HFF-Myc (cell line): ENCODE results near the gene ZDHHC11.
"Not testable (repeated sequence)": the region's sequence is repeated elsewhere in the genome, so short reads cannot be mapped to it uniquely, and the experiment has no call there.

Experiments used
- DNase-seq: peaks from one replicate; pipeline ENCODE4 v3.0.0-alpha.2; 2011; ENCODE audit warnings: low read depth; ENCODE audit errors: extremely low read depth
- H3K4me3 ChIP-seq: replicated peaks from 2 replicates; pipeline ENCODE4 v1.5.1; 2011; ENCODE audit warnings: low read depth, mild to moderate bottlenecking, control low read depth, low read length
- CTCF ChIP-seq: IDR thresholded peaks from 2 replicates; pipeline ENCODE4 v1.5.1; 2012; ENCODE audit warnings: mild to moderate bottlenecking, low read depth, low read length, control low read depth; ENCODE audit errors: missing control alignments

Gene ZDHHC11

GRCh38 chr5:852431-853401, 1.9 kb upstream of the ZDHHC11 start:
- no peak for TF ChIP-seq CTCF
- DNase-seq = no peak

GRCh38 chr5:852018-852417, 1.2 kb upstream of the ZDHHC11 start:
- no peak for DNase-seq
- no peak overlapping the region for H3K4me3 ChIP-seq
- TF ChIP-seq CTCF = no peak

More at GRCh38 chr5:852431-853401, 1.9 kb upstream of the ZDHHC11 start:
- H3K4me3 ChIP-seq = no peak overlapping the region

- no peak overlapping the region for H3K4me3 ChIP-seq
- TF ChIP-seq CTCF = no peak
- DNase-seq = no peak
Observed at GRCh38 chr5:851553-851952, 767 bp upstream of the ZDHHC11 start.

- TF ChIP-seq CTCF = no peak
- DNase-seq = no peak
- no peak overlapping the region for H3K4me3 ChIP-seq
Observed at GRCh38 chr5:851076-851475, 290 bp upstream of the ZDHHC11 start.

GRCh38 chr5:849651-850301, 1.0 kb downstream of the ZDHHC11 start:
- no peak for TF ChIP-seq CTCF
- H3K4me3 ChIP-seq = no peak overlapping the region
- DNase-seq = no peak

- TF ChIP-seq CTCF = no peak
- no peak for DNase-seq
- H3K4me3 ChIP-seq = no peak overlapping the region
Observed at GRCh38 chr5:848671-849111, 2.1 kb downstream of the ZDHHC11 start.

- DNase-seq, H3K4me3 ChIP-seq: not testable (repeated sequence)
Observed at GRCh38 chr5:847736-848135, 3.0 kb downstream of the ZDHHC11 start.

GRCh38 chr5:847212-847611, 3.6 kb downstream of the ZDHHC11 start:
- DNase-seq, H3K4me3 ChIP-seq: not testable (repeated sequence)

GRCh38 chr5:846602-847091, 4.1 kb downstream of the ZDHHC11 start:
- not testable (repeated sequence) for DNase-seq, H3K4me3 ChIP-seq

- not testable (repeated sequence) for H3K4me3 ChIP-seq, DNase-seq
Observed at GRCh38 chr5:845676-846601, 4.8 kb downstream of the ZDHHC11 start.
